K562 (cell line): Measurements from ENCODE around the gene TMEM141. TPM values are rescaled to one million over a fixed set of nuclear protein-coding genes. Genes with fewer than 3 reads are reported as not detected.

Experiments used
- ATAC-seq: fragments of 200-7000 bp; cut with Tn5 transposase; 3 replicates; pipeline ENCODE4 v1.9.1; 2020; ENCODE audit warnings: moderate library complexity
- BruUV-seq: library from RNA; stranded (reverse); fragments of 400-500 nt; replicated peaks from 2 replicates; lab custom pipeline; 2021; lab: Mats Ljungman, UMichigan
- CTCF ChIA-PET: fragments of 300-600 bp; formaldehyde crosslinking; extraction: SDS; loops from one replicate; lab custom pipeline; 2021; ENCODE audit warnings: low intra/inter-chr PET ratio; lab: Yijun Ruan, JAX
- POLR2A ChIA-PET: fragments of 300-600, 350-650 bp; sonication (Branson Sonifier 250); formaldehyde crosslinking; extraction: SDS; loops from one replicate; lab custom pipeline; 2021; ENCODE audit warnings: antibody characterized with exemption, inconsistent platforms; lab: Yijun Ruan, JAX
- DNase-seq, 4 experiments: peaks; one replicate each; pipeline versions ENCODE4 v3.0.0 to v3.0.0-alpha.2; 2011 to 2018; ENCODE audit warnings: low spot score in 3 of 4, mixed read lengths in 3 of 4; ENCODE audit errors: extremely low read depth in 1 of 4
- FAIRE-seq: peaks from 2 replicates; lab custom pipeline; 2011; peaks lifted over from hg19 to GRCh38; lab: Jason Lieb, UNC
- H2AFZ ChIP-seq: 2 replicates; pipeline ENCODE4 v1.6.0; 2011; ENCODE audit warnings: low read depth, low read length, control low read depth, inconsistent platforms
- H3K27ac ChIP-seq: fragments of 200-600 bp; 3 replicates; pipeline ENCODE4 v1.8.0; 2011; ENCODE audit warnings: low read depth, mild to moderate bottlenecking, control low read depth, inconsistent platforms, low read length, moderate library complexity, mixed read lengths; ENCODE audit errors: extremely low read depth
- H3K27me3 ChIP-seq, 2 experiments: fragments of 300-600 bp in 1 of 2; 2 replicates in 1 of 2; 3 replicates in 1 of 2; pipeline versions ENCODE4 v1.6.0 to v1.8.0; 2011; ENCODE audit warnings: inconsistent platforms in 2 of 2, low read length in 2 of 2, mild to moderate bottlenecking in 1 of 2, mixed read lengths in 1 of 2, moderate library complexity in 1 of 2; ENCODE audit not compliant: control insufficient read depth in 2 of 2, insufficient read depth in 2 of 2
- H3K36me3 ChIP-seq: fragments of 300-600 bp; 3 replicates; pipeline ENCODE4 v1.8.0; 2011; ENCODE audit warnings: mild to moderate bottlenecking, low read length, inconsistent platforms; ENCODE audit not compliant: control insufficient read depth, insufficient read depth
- H3K4me1 ChIP-seq, 2 experiments: fragments of 200-600 bp in 1 of 2; replicated peaks in 1 of 2; 2 replicates in 1 of 2; 3 replicates in 1 of 2; pipeline versions ENCODE4 v1.5.1 to v1.8.0; 2011; ENCODE audit warnings: inconsistent platforms in 2 of 2, low read length in 2 of 2, mild to moderate bottlenecking in 1 of 2, mixed read lengths in 1 of 2, moderate library complexity in 1 of 2; ENCODE audit not compliant: control insufficient read depth in 2 of 2, insufficient read depth in 2 of 2
- H3K4me2 ChIP-seq: 2 replicates; pipeline ENCODE4 v1.6.1; 2011; ENCODE audit warnings: low read length, control low read depth, inconsistent platforms, mixed read lengths; ENCODE audit not compliant: insufficient read depth
- H3K4me3 ChIP-seq: fragments of 200-600 bp; sonication (generic), shearing (Covaris generic); 2 replicates; pipeline ENCODE4 v1.5.1; 2016; ENCODE audit warnings: control low read depth, inconsistent platforms
- H3K79me2 ChIP-seq: fragments of 200-600 bp; 3 replicates; pipeline ENCODE4 v1.8.0; 2011; ENCODE audit warnings: low read length, inconsistent platforms; ENCODE audit not compliant: control insufficient read depth, insufficient read depth
- H3K9ac ChIP-seq, 2 experiments: 2 replicates each; pipeline versions ENCODE4 v1.6.0 to v1.6.1; 2011; ENCODE audit warnings: low read depth in 2 of 2, low read length in 2 of 2, control low read depth in 1 of 2, inconsistent platforms in 1 of 2, mild to moderate bottlenecking in 1 of 2, mixed read lengths in 1 of 2; ENCODE audit not compliant: insufficient read depth in 1 of 2
- H3K9me1 ChIP-seq: one replicate; pipeline ENCODE4 v1.6.0; 2011; ENCODE audit warnings: inconsistent platforms, mild to moderate bottlenecking, low read length, moderate library complexity; ENCODE audit not compliant: control insufficient read depth, insufficient read depth
- H3K9me3 ChIP-seq: replicated peaks from 2 replicates; pipeline ENCODE4 v1.5.1; 2011; ENCODE audit warnings: low read depth, low read length, inconsistent platforms; ENCODE audit not compliant: control insufficient read depth, insufficient read depth
- H4K20me1 ChIP-seq: replicated peaks from 2 replicates; pipeline ENCODE4 v1.6.1; 2011; ENCODE audit warnings: low read length, inconsistent platforms, mixed read lengths; ENCODE audit not compliant: control insufficient read depth, insufficient read depth
- CCAR2 ChIP-seq: fragments of 200-400 bp; formaldehyde crosslinking; IDR thresholded peaks from 2 replicates; pipeline ENCODE4 v1.6.1; 2017; ENCODE audit warnings: mild to moderate bottlenecking, low read depth, low read length
- EWSR1 ChIP-seq: fragments of 450-650 bp; IDR thresholded peaks from 2 replicates; pipeline ENCODE4 v1.6.1; 2018; ENCODE audit warnings: borderline replicate concordance, mild to moderate bottlenecking, low read depth, moderate library complexity; ENCODE audit not compliant: partially characterized antibody
- KHSRP ChIP-seq: fragments of 450-650 bp; IDR thresholded peaks from 2 replicates; pipeline ENCODE4 v1.6.1; 2017
- MEF2D ChIP-seq: conservative IDR thresholded peaks from 2 replicates; pipeline ENCODE4 v1.6.1; 2016; ENCODE audit warnings: low read depth, missing genetic modification characterization, missing compliant biosample characterization
- NR2C2 ChIP-seq, 2 experiments: fragments of 200-800 bp in 1 of 2; sonication (Bioruptor generic) in 1 of 2; sonication (generic) in 1 of 2; formaldehyde crosslinking in 1 of 2; IDR thresholded peaks; 2 replicates each; pipeline versions ENCODE4 v1.6.1 to v1.8.0; 2016 to 2022; ENCODE audit warnings: mild to moderate bottlenecking in 1 of 2, missing compliant biosample characterization in 1 of 2, missing genetic modification characterization in 1 of 2, missing genetic modification reagents in 1 of 2
- PTTG1 ChIP-seq: fragments of 450-650 bp; IDR thresholded peaks from 2 replicates; pipeline ENCODE4 v1.6.1; 2016; ENCODE audit warnings: low read depth, mild to moderate bottlenecking, missing genetic modification characterization, missing compliant biosample characterization
- ZC3H8 ChIP-seq: fragments of 450-650 bp; IDR thresholded peaks from 2 replicates; pipeline ENCODE4 v1.6.1; 2017
- ZNF668 ChIP-seq: fragments of 250-450 bp; sonication (Bioruptor Pico); IDR thresholded peaks from 2 replicates; pipeline ENCODE4 v1.8.0; 2022; ENCODE audit warnings: mild to moderate bottlenecking, inconsistent platforms
- ZNF780A ChIP-seq: fragments of 250-450 bp; sonication (Bioruptor Pico); IDR thresholded peaks from 2 replicates; pipeline ENCODE4 v1.5.0; 2021; ENCODE audit warnings: mild to moderate bottlenecking
- WGBS: fragments of 100-300 bp; shearing (Covaris generic); methylation state at CpG from one replicate; pipeline ENCODE4 v1.1.6; 2016; ENCODE audit warnings: low coverage, mixed read lengths; ENCODE audit not compliant: insufficient coverage; ENCODE audit errors: missing lambda C conversion rate; 5-methylcytosine and 5-hydroxymethylcytosine counted together
- in situ Hi-C: fragments of 300-500 bp; cut with MboI; formaldehyde crosslinking; loops from 4 replicates; pipeline ENCODE4 v1.15.0; 2018; ENCODE audit warnings: inconsistent platforms, mixed read lengths
- intact Hi-C: fragments of 100-400 bp; cut with micrococcal nuclease; formaldehyde crosslinking; loops from 2 replicates; pipeline ENCODE4 v1.14.2; 2022
- polyA plus RNA-seq, 8 experiments: library from polyadenylated mRNA; depleted of rRNA in 4 of 8; stranded (reverse) in 5 of 8; unstranded in 3 of 8; fragments of >200 nt; fragmentation: Nextera tagmentation in 2 of 8; fragmentation: Illumina TruSeq in 1 of 8; extraction: Ambion mirVana in 2 of 8; extraction: Trizol in 1 of 8; gene quantifications; 2 replicates each; pipeline versions ENCODE4 v1.2.1 to v1.2.3, GENCODE V29; 2011 to 2014; ENCODE audit warnings: inconsistent platforms in 1 of 8, missing spikeins in 1 of 8
- total RNA-seq, 7 experiments: library from RNA; depleted of rRNA in 6 of 7; stranded (reverse); fragments of >200 nt in 6 of 7; fragmentation: Illumina TruSeq in 2 of 7; extraction: Trizol in 2 of 7; gene quantifications; 2 replicates each; pipeline versions ENCODE4 v1.2.1 to v1.2.3, GENCODE V29; 2011 to 2021; ENCODE audit warnings: low replicate concordance in 1 of 7
- TF ChIP-seq, protein P1 (sequence below): sonication (generic); IDR thresholded peaks from 2 replicates; pipeline ENCODE4 v1.6.1; 2016
- TF ChIP-seq, protein P2 (sequence below): fragments of 250-450 bp; sonication (Bioruptor Pico); IDR thresholded peaks from 2 replicates; pipeline ENCODE4 v1.5.0; 2021
- TF ChIP-seq, protein P3 (sequence below), 2 experiments: fragments of 200-800 bp in 1 of 2; sonication (Bioruptor generic) in 1 of 2; sonication (generic) in 1 of 2; formaldehyde crosslinking in 1 of 2; IDR thresholded peaks in 1 of 2; conservative IDR thresholded peaks in 1 of 2; 2 replicates each; pipeline versions ENCODE4 v1.5.0 to v1.6.1; 2016 to 2020; ENCODE audit warnings: missing compliant biosample characterization in 1 of 2, missing genetic modification characterization in 1 of 2, missing genetic modification reagents in 1 of 2

The TMEM141 gene
- total and polyA plus RNA-seq, 9 of the 15 experiments (the other 6 are each of a cell fraction or from before 2014, with no cell fraction given), result 21.5 to 123 (median 74.8) TPM

DNA sequence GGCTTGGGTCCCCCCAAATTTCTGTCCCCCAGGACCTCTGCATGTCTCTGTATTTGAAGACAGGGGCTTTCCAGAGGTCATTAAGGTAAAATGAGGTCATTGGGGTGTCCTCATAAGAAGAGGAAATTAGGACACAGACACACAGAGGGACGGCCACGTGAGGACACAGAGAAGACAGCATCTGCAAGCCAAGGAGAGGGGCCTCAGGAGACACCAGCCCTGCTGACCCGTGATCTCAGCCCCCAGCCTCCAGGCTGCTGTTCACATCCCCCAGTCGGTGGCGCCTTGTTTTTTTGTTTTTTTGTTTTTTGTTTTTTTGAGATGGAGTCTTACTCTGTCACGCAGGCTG lies 3.8 kb downstream of the TMEM141 start (continued):
- TF ChIP-seq, protein P1, sequence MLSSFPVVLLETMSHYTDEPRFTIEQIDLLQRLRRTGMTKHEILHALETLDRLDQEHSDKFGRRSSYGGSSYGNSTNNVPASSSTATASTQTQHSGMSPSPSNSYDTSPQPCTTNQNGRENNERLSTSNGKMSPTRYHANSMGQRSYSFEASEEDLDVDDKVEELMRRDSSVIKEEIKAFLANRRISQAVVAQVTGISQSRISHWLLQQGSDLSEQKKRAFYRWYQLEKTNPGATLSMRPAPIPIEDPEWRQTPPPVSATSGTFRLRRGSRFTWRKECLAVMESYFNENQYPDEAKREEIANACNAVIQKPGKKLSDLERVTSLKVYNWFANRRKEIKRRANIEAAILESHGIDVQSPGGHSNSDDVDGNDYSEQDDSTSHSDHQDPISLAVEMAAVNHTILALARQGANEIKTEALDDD, result no peak
- no peak for TF ChIP-seq ZNF780A

DNA sequence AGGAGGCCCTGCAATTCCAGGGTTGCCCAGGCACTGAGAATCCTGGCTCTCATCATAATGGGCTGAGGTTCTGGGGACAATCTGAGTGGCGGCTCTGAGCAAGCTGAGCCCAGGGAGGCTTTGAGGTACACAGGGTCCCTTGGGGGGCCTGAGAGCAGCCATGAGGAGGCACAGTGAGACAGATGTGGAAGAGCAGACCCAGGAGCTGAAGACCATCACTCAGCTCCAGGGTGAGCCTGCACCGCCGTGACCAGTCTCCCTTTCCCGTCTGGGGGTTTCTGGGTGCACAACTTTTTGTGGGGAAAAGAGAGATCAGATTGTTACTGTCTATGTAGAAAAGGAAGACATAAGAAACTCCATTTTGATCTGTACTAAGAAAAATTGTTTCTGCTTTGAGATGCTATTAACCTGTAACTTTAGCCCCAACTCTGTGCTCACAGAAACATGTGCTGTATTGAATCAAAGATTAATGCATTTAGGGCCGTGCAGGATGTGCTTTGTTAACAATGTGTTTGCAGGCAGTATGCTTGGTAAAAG lies 5.2 kb downstream of the TMEM141 start, which contains the start of gene CCDC183:
CCDC183 (plus strand) TSS at position 101 of the 537 bp plus-strand sequence; CDS start at position 161, 60 bp downstream.
- FAIRE-seq, result no peak
- no peak within 1 kb of the TSS for H2AFZ ChIP-seq
- ATAC-seq, result no peak
- H3K36me3 ChIP-seq, result peaks cover 18% of the 10 kb centered on the region; the same call in 1 of the 3 replicates
- H3K79me2 ChIP-seq, result peaks cover 17% of the 10 kb centered on the region
- no peaks in the 10 kb centered on the region for H3K9me3 ChIP-seq
- 47% methylated on average over 5 of the region's 5 CpGs for WGBS
- H4K20me1 ChIP-seq, result peaks cover 5% of the 10 kb centered on the region; the same call in 1 of the 2 replicates
- H3K27ac ChIP-seq, result peak within 1 kb of the TSS; percentile 36; the same call in 1 of the 3 replicates
- ChIA-PET POLR2A (interaction anchor here (0.6 kb wide), 1 partner anchor 61 kb away, joined by 3 read pairs; no protein-coding TSS in a partner anchor), CTCF (interaction anchor here (0.6 kb wide), 1 partner anchor 24 kb away, joined by 3 read pairs; no protein-coding TSS in a partner anchor)
- H3K4me2 ChIP-seq, result peak within 1 kb of the TSS; percentile 50; the same call in 1 of the 2 replicates
- peak within 1 kb of the TSS in 1 of 2 experiments; percentile 81; a peak in 2 of 4 replicates for H3K9ac ChIP-seq
- H3K4me1 ChIP-seq, result peaks cover 54 to 78% of the 10 kb centered on the region in 2 experiments; a peak in 4 of 5 replicates
- DNase-seq, result no peak
- peaks cover 4% of the 10 kb centered on the region for H3K9me1 ChIP-seq
- intact Hi-C loops (no loop called here), in situ Hi-C loops (loop anchor here (25.0 kb wide), 1 partner anchor 441 kb away; the partner anchor contains the start of genes CYSRT1, RNF224, SLC34A3 and TUBB4B)
- H3K27me3 ChIP-seq, result no peaks in the 10 kb centered on the region
- no peak within 1 kb of the TSS for H3K4me3 ChIP-seq
- no TSS peak for BruUV-seq
- TF ChIP-seq, protein P2, sequence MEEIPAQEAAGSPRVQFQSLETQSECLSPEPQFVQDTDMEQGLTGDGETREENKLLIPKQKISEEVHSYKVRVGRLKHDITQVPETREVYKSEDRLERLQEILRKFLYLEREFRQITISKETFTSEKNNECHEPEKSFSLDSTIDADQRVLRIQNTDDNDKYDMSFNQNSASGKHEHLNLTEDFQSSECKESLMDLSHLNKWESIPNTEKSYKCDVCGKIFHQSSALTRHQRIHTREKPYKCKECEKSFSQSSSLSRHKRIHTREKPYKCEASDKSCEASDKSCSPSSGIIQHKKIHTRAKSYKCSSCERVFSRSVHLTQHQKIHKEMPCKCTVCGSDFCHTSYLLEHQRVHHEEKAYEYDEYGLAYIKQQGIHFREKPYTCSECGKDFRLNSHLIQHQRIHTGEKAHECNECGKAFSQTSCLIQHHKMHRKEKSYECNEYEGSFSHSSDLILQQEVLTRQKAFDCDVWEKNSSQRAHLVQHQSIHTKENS (CRISPR knock-in tag), result no peak
- TF ChIP-seq, protein P3, sequence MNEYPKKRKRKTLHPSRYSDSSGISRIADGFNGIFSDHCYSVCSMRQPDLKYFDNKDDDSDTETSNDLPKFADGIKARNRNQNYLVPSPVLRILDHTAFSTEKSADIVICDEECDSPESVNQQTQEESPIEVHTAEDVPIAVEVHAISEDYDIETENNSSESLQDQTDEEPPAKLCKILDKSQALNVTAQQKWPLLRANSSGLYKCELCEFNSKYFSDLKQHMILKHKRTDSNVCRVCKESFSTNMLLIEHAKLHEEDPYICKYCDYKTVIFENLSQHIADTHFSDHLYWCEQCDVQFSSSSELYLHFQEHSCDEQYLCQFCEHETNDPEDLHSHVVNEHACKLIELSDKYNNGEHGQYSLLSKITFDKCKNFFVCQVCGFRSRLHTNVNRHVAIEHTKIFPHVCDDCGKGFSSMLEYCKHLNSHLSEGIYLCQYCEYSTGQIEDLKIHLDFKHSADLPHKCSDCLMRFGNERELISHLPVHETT (CRISPR knock-in tag; conservative IDR thresholded peaks at IDR 0.05 in 1 of 2, IDR thresholded peaks at IDR 0.05 in 1 of 2), result peak in 1 of 2 experiments; percentile 39; a peak in 1 of 4 replicates
- TF ChIP-seq ZC3H8, result no peak
- no peak for TF ChIP-seq ZNF668
- TF ChIP-seq NR2C2 (CRISPR knock-in tag; IDR thresholded peaks at IDR 0.05), result no peak
- TF ChIP-seq NR2C2 (tag; IDR thresholded peaks at IDR 0.05), result no peak
- no peak for TF ChIP-seq MEF2D (tag)
- TF ChIP-seq PTTG1 (tag), result peak; percentile 50; the same call in 1 of the 2 replicates
- TF ChIP-seq CCAR2, result no peak
- no peak for TF ChIP-seq EWSR1
- no peak for TF ChIP-seq KHSRP
